ENCODE results near the gene SLC4A9.

Gene SLC4A9

GRCh38 chr5:140345919-140346347, 14.1 kb upstream of the SLC4A9 start:
- H3K27ac ChIP-seq (ENCODE audit: extremely low read depth, low read depth, low read length) = peak overlapping the region; percentile 51; the same call in 1 of the 2 replicates
- H3K4me1 ChIP-seq (ENCODE audit: control insufficient read depth, insufficient read depth, low read length) = no peaks in the 10 kb centered on the region
- 0 out of 2 replicates have a peak, but pooled peaks have one; percentile 4 for TF ChIP-seq SP2 (tag by site-specific recombination; IDR thresholded peaks at IDR 0.05)
- TF ChIP-seq ZBTB48 (tag by site-specific recombination; IDR thresholded peaks at IDR 0.05) = peak; percentile 53; the same call in 1 of the 2 replicates
- 0 out of 2 replicates have a peak, but pooled peaks have one; percentile 54 for TF ChIP-seq REST (tag by site-specific recombination; IDR thresholded peaks at IDR 0.05)
- peak; percentile 39; the same call in 1 of the 2 replicates for TF ChIP-seq ZBTB11 (tag by site-specific recombination; conservative IDR thresholded peaks at IDR 0.05; ENCODE audit: low read depth)
- no peak for TF ChIP-seq ZNF174 (tag by site-specific recombination; IDR thresholded peaks at IDR 0.05)
- TF ChIP-seq ZNF776 (tag by site-specific recombination; IDR thresholded peaks at IDR 0.05; ENCODE audit: borderline replicate concordance) = no peak
- TF ChIP-seq ZNF394 (tag by site-specific recombination; IDR thresholded peaks at IDR 0.05; ENCODE audit: borderline replicate concordance) = no peak
- peak; percentile 81; the same call in 1 of the 2 replicates for TF ChIP-seq ZNF692 (tag by site-specific recombination; IDR thresholded peaks at IDR 0.05)
- TF ChIP-seq ZNF362 (tag by site-specific recombination; IDR thresholded peaks at IDR 0.05) = no peak
- TF ChIP-seq ZNF18 (tag by site-specific recombination; IDR thresholded peaks at IDR 0.05) = no peak
- no peak for TF ChIP-seq ZNF530 (tag by site-specific recombination; IDR thresholded peaks at IDR 0.05; ENCODE audit: low read depth)
- TF ChIP-seq CTCF (tag by site-specific recombination; IDR thresholded peaks at IDR 0.05) = peak; percentile 92
- TF ChIP-seq GLIS2 (tag by site-specific recombination; IDR thresholded peaks at IDR 0.05) = peak; percentile 80
- TF ChIP-seq ZNF138 (tag by site-specific recombination; IDR thresholded peaks at IDR 0.05; ENCODE audit: borderline replicate concordance) = no peak
- TF ChIP-seq ZNF26 (tag by site-specific recombination; IDR thresholded peaks at IDR 0.05) = no peak
- TF ChIP-seq ZNF24 (tag by site-specific recombination; IDR thresholded peaks at IDR 0.05) = no peak
- no peak for TF ChIP-seq KLF8 (tag by site-specific recombination; IDR thresholded peaks at IDR 0.05)
- TF ChIP-seq ZSCAN5A (tag by site-specific recombination; IDR thresholded peaks at IDR 0.05) = 0 out of 2 replicates have a peak, but pooled peaks have one; percentile 34
- peak; percentile 77 for TF ChIP-seq EGR2 (tag by site-specific recombination; IDR thresholded peaks at IDR 0.05; ENCODE audit: low read depth)
- TF ChIP-seq KLF16 (tag by site-specific recombination; IDR thresholded peaks at IDR 0.05) = peak; percentile 67; the same call in 1 of the 2 replicates

More at GRCh38 chr5:140345919-140346347, 14.1 kb upstream of the SLC4A9 start:
- H3K4me3 ChIP-seq (ENCODE audit: low read depth, low read length) = peak overlapping the region; percentile 68
- H3K9me3 ChIP-seq (ENCODE audit: control insufficient read depth, insufficient read depth, low read depth, low read length) = no peaks in the 10 kb centered on the region
- POLR2A ChIA-PET = interaction anchor here (0.7 to 4.2 kb wide), 48 partner anchors 8 to 380 kb away, joined by 3 to 130 read pairs (median 6); partner anchors contain the start of genes ANKHD1, CYSTM1, IK and NDUFA2
- CTCF ChIA-PET = interaction anchor here (0.6 to 17.1 kb wide), 29 partner anchors 9 to 312 kb away, joined by 3 to 660 read pairs (median 4); partner anchors contain the start of genes PFDN1 and SLC4A9
- peaks cover 0 to 19% of the 10 kb centered on the region in 2 experiments; a peak in 1 of 3 replicates for H3K36me3 ChIP-seq (ENCODE audit: control insufficient read depth in 2 of 2, insufficient read depth in 1 of 2, low read length in 2 of 2)
